Aorta (tissue), 5 donors: ENCODE data around the gene PUSL1. TPM values are rescaled to one million over a fixed set of nuclear protein-coding genes. Genes with fewer than 3 reads are reported as not detected.
A peak's percentile ranks its signal among the peaks of the same experiment; 100 is the strongest.

ENCODE experiments used
- ATAC-seq: fragments of 200-7000 bp; cut with Tn5 transposase; one replicate; pipeline ENCODE4 v1.9.1; 2022; ENCODE audit warnings: moderate library complexity; ENCODE audit not compliant: low FRiP score
- DNase-seq, 2 donors: peaks; one replicate each; pipeline ENCODE4 v3.0.0-alpha.2; 2020
- H3K27ac ChIP-seq, 2 donors: one replicate each; pipeline ENCODE4 v1.5.1; 2013; ENCODE audit warnings: low read length in 2 of 2, mild to moderate bottlenecking in 2 of 2, moderate library complexity in 2 of 2, control low read depth in 1 of 2, inconsistent platforms in 1 of 2, low read depth in 1 of 2
- H3K27me3 ChIP-seq, 2 donors: one replicate each; pipeline ENCODE4 v1.6.1; 2013; ENCODE audit warnings: control low read depth in 1 of 2, low read length in 1 of 2, mild to moderate bottlenecking in 1 of 2, moderate library complexity in 1 of 2; ENCODE audit not compliant: insufficient read depth in 2 of 2, control insufficient read depth in 1 of 2
- H3K36me3 ChIP-seq, 2 donors: one replicate each; pipeline ENCODE4 v1.6.1; 2013; ENCODE audit warnings: control low read depth in 1 of 2, low read length in 1 of 2, mild to moderate bottlenecking in 1 of 2; ENCODE audit not compliant: insufficient read depth in 2 of 2, control insufficient read depth in 1 of 2
- H3K4me1 ChIP-seq, 2 donors: one replicate each; pipeline ENCODE4 v1.6.1; 2013; ENCODE audit warnings: low read length in 2 of 2, control low read depth in 1 of 2, mild to moderate bottlenecking in 1 of 2, moderate library complexity in 1 of 2; ENCODE audit not compliant: insufficient read depth in 2 of 2, control insufficient read depth in 1 of 2
- H3K4me3 ChIP-seq, 2 donors: one replicate each; pipeline ENCODE4 v1.5.1; 2013; ENCODE audit warnings: low read length in 2 of 2, control low read depth in 1 of 2, mild to moderate bottlenecking in 1 of 2
- H3K9me3 ChIP-seq: one replicate; pipeline ENCODE4 v1.6.1; 2013; ENCODE audit warnings: mild to moderate bottlenecking, low read length; ENCODE audit not compliant: control insufficient read depth
- WGBS, 2 donors: extraction: QIAGEN DNeasy Blood & Tissue Kit; methylation state at CpG; one replicate each; pipeline ENCODE4 v1.1.7; 2013; 5-methylcytosine and 5-hydroxymethylcytosine counted together
- intact Hi-C, 2 donors: fragments of 100-400 bp; cut with DNase I; formaldehyde crosslinking; loops; one replicate each; pipeline versions ENCODE4 v1.14.2 to v1.15.0; 2022
- long read RNA-seq, 2 donors: library from polyadenylated mRNA; unstranded; transcript quantifications; one replicate each; pipeline ENCODE4 v2.0.0, GENCODE V29; 2020 to 2021
- polyA plus RNA-seq, 2 donors: library from polyadenylated mRNA; stranded (reverse); fragments of 200-250 nt; gene quantifications; one replicate each; pipeline ENCODE4 v1.2.3, GENCODE V29; 2013
- total RNA-seq, 2 donors: library from RNA; stranded (reverse); fragmentation: NEBNext Ultra II Directional; extraction: Animal tissue kit (Norgen Biotek cat#: 25700); gene quantifications; one replicate each; pipeline ENCODE4 v1.2.1, GENCODE V29; 2021
- donor health status: healthy with polysubstance abuse.
- donor health status: Bipolar disorder and iron deficiency.
- donor health status: DM: no; HTN: no; CAD: no.
- donor health status: DM: no; HTN: no; CAD: no.
- donor health status: DM: yes; HTN: yes; CAD: no.

The PUSL1 gene
- total RNA-seq = 10 to 100 TPM in 1 of 2 donors, 1 to 10 TPM in 1; 7.4 to 12.6 TPM
- polyA plus RNA-seq = 10 to 100 TPM in 1 of 2 donors, 1 to 10 TPM in 1; 5.8 to 13.7 TPM
- long read RNA-seq, donor 1, transcript PUSL1-201 (8 exons, 1,287 nt) = major isoform, 11 of 19 reads
- long read RNA-seq, donor 1, partial matches to known transcripts = 2 of 19 reads
- long read RNA-seq, donor 1, other reads (novel, unspliced or antisense) = 6 of 19 reads
- long read RNA-seq, donor 2, partial matches to known transcripts = 6 of 10 reads
- long read RNA-seq, donor 2, other reads (novel, unspliced or antisense) = 3 of 10 reads

- H3K27me3 ChIP-seq = no peaks in the 10 kb centered on the region
- H3K4me1 ChIP-seq = no peaks in the 10 kb centered on the region
- intact Hi-C loops = loop anchor here in 1 of 2 donors (1.0 kb wide), 1 partner anchor 67 kb away; the partner anchor contains the start of gene AURKAIP1
- WGBS, 2 donors = 0% methylated on average over 73 to 131 of the region's 131 CpGs
- peak within 1 kb of the TSS; percentile 55 to 60 for H3K4me3 ChIP-seq
- no peaks in the 10 kb centered on the region for H3K36me3 ChIP-seq
- ATAC-seq (peak; percentile 87), DNase-seq (peak; percentile 94 to 96)
- H3K9me3 ChIP-seq = no peaks in the 10 kb centered on the region
- peak within 1 kb of the TSS; percentile 9 to 85 for H3K27ac ChIP-seq
Observed at GRCh38 chr1:1307923-1308755, at the start of gene PUSL1, which contains the start of gene ACAP3. Gene PUSL1, plus strand, starts transcription at chr1:1308597. Its CDS starts 47 bp downstream, at chr1:1308644. Gene ACAP3, minus strand, starts transcription at chr1:1307930. Its CDS starts 115 bp downstream, at chr1:1307815.

- Histone ChIP-seq H3K27ac (no peak overlapping the region), H3K36me3 (peaks cover 0 to 8% of the 10 kb centered on the region in 2 donors), H3K4me3 (no peak overlapping the region), H3K4me1 (no peaks in the 10 kb centered on the region), H3K9me3 (no peaks in the 10 kb centered on the region), H3K27me3 (no peaks in the 10 kb centered on the region)
- ATAC-seq (no peak), DNase-seq (no peak)
- 93 to 94% methylated on average over 22 of the region's 22 CpGs for WGBS, 2 donors
- intact Hi-C loops = no loop called here
Observed at GRCh38 chr1:1259119-1259488, 49.3 kb upstream of the PUSL1 start.

GRCh38 chr1:1259540-1259939 is 48.9 kb upstream of the PUSL1 start:
- 93 to 95% methylated on average over 18 of the region's 18 CpGs for WGBS, 2 donors
- no peak for ATAC-seq

GRCh38 chr1:1259951-1260600 is 48.3 kb upstream of the PUSL1 start:
- Histone ChIP-seq H3K4me3 (no peak overlapping the region), H3K9me3 (no peaks in the 10 kb centered on the region), H3K36me3 (peaks cover 0 to 6% of the 10 kb centered on the region in 2 donors), H3K27ac (no peak overlapping the region), H3K4me1 (no peaks in the 10 kb centered on the region), H3K27me3 (no peaks in the 10 kb centered on the region)
- WGBS, 2 donors = 85% methylated on average over 26 of the region's 26 CpGs
- ATAC-seq (no peak), DNase-seq (no peak)
- intact Hi-C loops = no loop called here

More at GRCh38 chr1:1259540-1259939, 48.9 kb upstream of the PUSL1 start:
- no peak overlapping the region for H3K4me3 ChIP-seq
- H3K4me1 ChIP-seq = no peaks in the 10 kb centered on the region
- no peak for DNase-seq
- H3K27me3 ChIP-seq = no peaks in the 10 kb centered on the region
- no peaks in the 10 kb centered on the region for H3K9me3 ChIP-seq
- H3K36me3 ChIP-seq = peaks cover 0 to 7% of the 10 kb centered on the region in 2 donors
- no peak overlapping the region for H3K27ac ChIP-seq
- intact Hi-C loops = no loop called here

- ATAC-seq (no peak), DNase-seq (no peak)
- Histone ChIP-seq H3K36me3 (peaks cover 0 to 2% of the 10 kb centered on the region in 2 donors), H3K27me3 (no peaks in the 10 kb centered on the region), H3K9me3 (no peaks in the 10 kb centered on the region), H3K4me1 (no peaks in the 10 kb centered on the region), H3K4me3 (no peak overlapping the region), H3K27ac (no peak overlapping the region)
- intact Hi-C loops = no loop called here
- 76 to 78% methylated on average over 16 of the region's 16 CpGs for WGBS, 2 donors
Observed at GRCh38 chr1:1260843-1261560, 47.4 kb upstream of the PUSL1 start.

GRCh38 chr1:1262071-1262470 is 46.3 kb upstream of the PUSL1 start:
- Histone ChIP-seq H3K9me3 (no peaks in the 10 kb centered on the region), H3K4me3 (no peak overlapping the region), H3K27me3 (no peaks in the 10 kb centered on the region), H3K4me1 (no peaks in the 10 kb centered on the region), H3K27ac (no peak overlapping the region), H3K36me3 (peaks cover 0 to 2% of the 10 kb centered on the region in 2 donors)
- ATAC-seq (no peak), DNase-seq (no peak)
- WGBS, 2 donors = 96 to 97% methylated on average over 17 of the region's 17 CpGs
- intact Hi-C loops = no loop called here

- ATAC-seq = no peak
Observed at GRCh38 chr1:1262758-1263157, 45.6 kb upstream of the PUSL1 start.

GRCh38 chr1:1264026-1264425 is 44.4 kb upstream of the PUSL1 start:
- Histone ChIP-seq H3K9me3 (no peaks in the 10 kb centered on the region), H3K27me3 (no peaks in the 10 kb centered on the region), H3K27ac (no peak overlapping the region), H3K4me3 (no peak overlapping the region), H3K36me3 (peaks cover 0 to 2% of the 10 kb centered on the region in 2 donors), H3K4me1 (no peaks in the 10 kb centered on the region)
- intact Hi-C loops = no loop called here
- 87 to 89% methylated on average over 9 of the region's 9 CpGs for WGBS, 2 donors
- ATAC-seq (no peak), DNase-seq (no peak)

More at GRCh38 chr1:1262758-1263157, 45.6 kb upstream of the PUSL1 start:
- Histone ChIP-seq H3K4me1 (no peaks in the 10 kb centered on the region), H3K27me3 (no peaks in the 10 kb centered on the region), H3K9me3 (no peaks in the 10 kb centered on the region), H3K36me3 (peaks cover 0 to 2% of the 10 kb centered on the region in 2 donors), H3K27ac (no peak overlapping the region), H3K4me3 (no peak overlapping the region)
- DNase-seq = no peak
- intact Hi-C loops = no loop called here
- WGBS, 2 donors = 94 to 96% methylated on average over 8 of the region's 8 CpGs
